GM21447 (cell line): ENCODE measurements around the gene SCYGR1.
"Not testable (repeated sequence)": the region's sequence is repeated elsewhere in the genome, so short reads cannot be mapped to it uniquely, and the experiment has no call there.

Experiments
- ATAC-seq: cut with Tn5 transposase; IDR thresholded peaks from one replicate; pipeline ENCODE4 v1.9.1; 2021; ENCODE audit not compliant: unreplicated experiment

SCYGR1 gene

GRCh38 chr2:227387583-227387982 is at the start of gene SCYGR1:
SCYGR1 (minus strand) TSS chr2:227387949; CDS start chr2:227387949, 0 bp downstream.
- ATAC-seq: not testable (repeated sequence)

DNA sequence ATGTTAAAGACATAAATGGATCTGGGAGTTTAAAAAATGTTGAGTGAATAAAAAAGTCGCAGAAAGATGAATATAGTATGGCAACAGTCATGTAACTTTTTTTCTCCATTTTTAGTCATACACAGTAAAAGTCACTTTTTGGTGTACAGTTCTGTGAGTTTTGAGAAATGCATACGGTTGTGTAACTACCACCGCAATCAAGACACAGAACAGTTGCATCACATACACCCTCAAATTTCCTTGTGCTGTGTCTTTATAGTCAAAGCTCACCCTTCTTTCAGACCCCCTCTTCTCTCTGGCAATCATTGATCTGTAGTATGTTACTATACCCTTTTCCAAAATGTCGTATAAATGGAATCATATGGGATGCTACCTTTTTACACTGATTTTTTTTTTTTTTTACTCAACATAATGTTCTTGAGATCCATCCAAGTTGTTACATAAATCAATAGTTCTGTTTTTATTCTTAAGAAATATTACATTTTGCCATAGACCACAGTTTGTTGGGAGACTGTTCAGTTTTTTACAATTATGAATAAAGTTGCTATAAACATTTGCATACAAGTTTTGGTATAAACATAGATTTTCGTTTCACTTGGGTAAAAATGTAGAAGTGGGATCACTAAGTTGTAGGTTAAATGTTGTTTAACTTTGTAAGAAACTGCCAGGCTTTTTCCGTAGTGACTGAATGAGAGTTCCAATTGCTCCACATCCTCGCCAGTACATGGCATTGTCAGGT is 48.9 kb upstream of the SCYGR1 start:
- no peak for ATAC-seq

DNA sequence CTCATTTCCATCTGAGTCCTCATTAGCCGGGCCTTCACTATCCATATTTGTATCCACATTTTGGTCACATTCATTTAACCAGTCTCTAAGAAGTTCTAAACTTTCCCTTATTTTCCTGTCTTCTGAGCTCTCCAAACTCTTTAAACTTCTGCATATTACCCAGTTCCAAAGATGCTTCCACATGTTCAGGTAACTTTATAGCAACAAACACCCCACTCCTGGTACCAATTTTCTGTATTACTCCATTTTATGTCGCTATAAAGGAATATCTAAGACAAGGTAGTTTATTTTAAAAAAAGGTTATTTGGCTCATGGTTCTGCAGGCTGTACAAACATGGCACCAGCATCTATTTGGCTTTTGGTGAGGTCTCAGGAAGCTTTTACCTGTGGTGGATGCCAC is 45.4 kb upstream of the SCYGR1 start:
- ATAC-seq: no peak

GRCh38 chr2:227430639-227431038 is 42.9 kb upstream of the SCYGR1 start:
- no peak for ATAC-seq

DNA sequence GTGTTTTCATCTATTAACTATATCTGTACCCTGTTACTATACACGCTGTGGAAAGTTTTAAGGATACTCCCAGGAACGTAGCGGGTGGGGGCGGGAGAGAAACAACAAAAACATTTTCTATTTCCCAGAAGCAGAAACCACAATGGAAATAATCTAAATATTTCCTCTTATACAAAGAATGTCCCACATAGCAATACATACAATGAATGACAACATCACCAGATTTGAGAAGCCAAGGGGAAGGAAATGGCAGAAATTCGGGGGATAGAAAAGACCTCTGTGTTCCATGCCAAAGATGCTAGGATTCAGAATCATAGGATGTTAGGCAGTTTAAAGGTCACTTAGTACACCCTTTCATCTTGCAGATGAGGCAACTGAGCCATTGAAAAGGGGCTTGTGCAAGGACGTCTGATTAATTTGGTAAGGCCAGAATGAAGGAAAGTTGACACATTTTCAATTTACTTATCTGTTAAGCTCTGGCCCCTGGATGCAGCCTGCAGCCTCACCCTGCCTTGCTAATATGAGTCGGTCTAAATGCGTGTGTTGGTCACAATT is 41.1 kb upstream of the SCYGR1 start:
- no peak for ATAC-seq

DNA sequence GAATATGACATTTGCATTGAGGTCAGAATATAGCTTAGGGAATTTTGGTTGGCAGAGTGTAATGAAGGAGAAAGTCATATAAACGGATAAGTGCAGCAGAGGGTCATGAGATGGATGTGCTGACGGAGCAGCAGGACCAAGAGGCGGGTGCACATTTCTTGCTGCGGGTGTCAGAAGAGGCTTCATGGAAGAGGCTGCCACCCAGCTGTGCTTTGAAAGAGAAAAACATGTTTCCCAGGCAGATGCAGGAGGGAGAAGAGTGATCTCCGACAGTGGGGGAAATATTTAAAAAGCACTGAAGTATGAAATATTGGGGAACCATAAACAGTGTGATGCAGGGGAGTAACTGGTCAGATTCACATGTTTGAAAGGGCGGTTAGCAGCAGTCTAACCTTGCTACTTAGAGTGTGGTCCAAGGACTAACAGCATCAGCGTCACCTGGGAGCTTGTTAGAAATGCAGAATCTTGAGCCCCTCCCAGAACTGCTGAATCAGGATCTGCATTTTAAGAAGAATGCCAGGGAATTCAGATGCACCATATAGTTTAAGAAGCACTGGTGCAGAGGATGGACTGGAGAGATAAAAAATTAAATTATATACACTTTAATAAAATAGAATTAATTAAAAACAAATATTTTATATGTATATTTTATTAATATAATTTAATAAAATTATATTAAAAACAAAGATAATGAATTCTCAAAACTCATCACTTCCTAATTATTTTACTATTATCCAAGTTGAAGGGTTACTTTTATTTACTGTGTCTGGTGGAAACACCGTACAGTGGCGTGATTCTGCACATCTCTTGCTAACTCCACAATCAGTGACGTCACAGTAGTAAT is 36.1 kb upstream of the SCYGR1 start:
- no peak for ATAC-seq

DNA sequence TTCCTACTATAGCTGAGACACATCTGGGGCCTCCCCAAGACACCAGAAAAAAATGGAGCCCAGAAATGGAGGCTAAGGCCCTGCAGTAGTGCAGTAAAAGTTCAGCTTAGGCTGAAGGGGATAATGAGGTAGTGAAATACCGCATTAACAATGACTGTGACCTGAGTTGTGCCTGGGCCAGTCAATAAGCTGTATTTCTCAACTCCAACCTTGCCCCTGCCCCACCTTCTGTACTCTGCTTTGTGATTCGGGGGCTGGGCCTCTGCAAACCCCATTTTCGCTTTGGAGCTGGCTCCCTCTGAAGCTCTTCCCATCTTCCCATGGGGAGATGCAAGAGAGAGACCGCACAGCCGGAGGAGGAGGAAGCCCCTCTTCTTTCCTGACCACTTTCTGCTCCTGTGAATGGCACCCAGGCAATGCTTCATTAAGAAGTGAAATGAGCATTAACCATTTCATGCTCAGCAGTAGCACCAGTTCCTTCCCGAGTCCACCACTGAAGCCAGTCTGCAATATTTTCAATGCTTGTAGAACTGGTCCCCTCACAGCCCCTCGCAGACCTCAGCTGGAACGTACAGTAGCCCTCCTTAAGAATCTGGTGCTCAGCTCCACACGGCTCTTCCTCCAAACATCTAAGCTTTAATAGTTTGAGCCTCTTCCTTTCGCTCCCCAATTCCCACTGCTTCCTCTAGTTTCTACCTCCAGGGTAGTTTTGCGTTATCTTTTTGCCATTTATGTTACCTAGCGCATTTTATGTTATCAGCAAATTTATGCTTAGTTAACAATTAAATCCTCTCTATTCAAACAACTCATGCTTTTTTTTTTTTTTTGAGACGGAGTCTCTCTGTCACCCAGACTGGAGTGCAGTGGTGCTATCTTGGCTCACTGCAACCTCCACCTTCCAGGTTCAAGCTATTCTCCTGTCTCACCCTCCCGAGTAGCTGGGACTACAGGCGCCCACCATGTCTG is 32.6 kb upstream of the SCYGR1 start:
- ATAC-seq: no peak

DNA sequence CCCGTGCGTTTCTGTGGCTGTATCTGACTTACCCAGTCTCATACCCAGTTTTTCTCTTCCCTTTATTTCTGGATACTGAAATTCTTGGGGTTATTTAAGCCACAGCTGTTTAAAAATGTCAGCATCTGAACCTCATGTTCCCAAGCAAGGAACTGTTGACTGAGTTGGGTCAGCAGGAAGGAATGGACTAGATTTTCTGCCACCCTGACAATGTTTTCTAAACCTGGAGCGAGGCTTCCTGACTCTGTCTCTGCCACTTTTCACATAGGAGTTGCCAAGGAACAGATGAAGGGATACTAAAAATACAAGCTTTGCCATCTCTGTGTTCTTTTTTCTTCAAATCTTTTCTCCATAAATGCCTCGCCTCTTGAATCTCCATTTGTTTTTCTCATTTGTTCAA is 29.0 kb upstream of the SCYGR1 start:
- ATAC-seq: no peak

DNA sequence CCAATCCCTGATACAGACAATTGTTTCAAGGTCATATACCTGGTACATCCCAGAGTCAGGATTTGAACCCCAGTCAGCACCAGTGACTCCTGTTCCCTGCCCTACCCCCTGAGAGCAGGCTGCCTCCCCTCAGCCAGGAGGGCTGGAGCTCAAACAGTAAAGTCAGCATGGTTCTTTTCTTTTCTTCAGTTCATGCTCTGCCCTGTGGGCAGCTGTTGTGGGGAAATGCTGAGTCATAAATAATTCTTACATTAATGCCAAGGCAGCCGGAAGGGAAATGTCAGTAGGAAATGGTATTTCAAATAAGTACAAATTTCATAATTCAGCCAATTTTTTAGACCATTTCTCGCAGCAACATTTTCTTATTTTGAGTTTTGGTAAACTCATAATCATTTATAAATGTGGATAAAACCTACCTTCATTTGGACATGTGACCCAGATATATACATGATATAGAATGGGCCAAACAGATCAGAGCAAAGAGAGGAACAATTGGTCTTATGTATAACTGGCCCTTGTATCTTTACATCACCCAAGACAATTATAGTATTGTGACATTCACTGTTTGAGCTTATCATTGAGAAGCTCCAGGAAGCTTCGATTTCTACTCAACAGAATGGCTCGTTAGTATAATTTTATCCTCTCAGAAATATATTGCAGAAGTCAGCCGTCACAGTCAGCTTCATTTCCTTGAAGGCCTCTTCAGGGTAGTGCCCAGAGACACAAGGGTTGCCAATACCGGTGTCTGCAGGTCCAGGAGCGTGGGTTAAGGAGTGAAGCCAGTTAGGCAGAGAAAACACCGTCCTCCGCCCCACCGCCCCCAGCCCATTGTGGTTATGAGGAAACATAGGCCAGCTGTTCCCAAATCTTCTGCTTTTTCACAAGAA is 28.0 kb upstream of the SCYGR1 start:
- ATAC-seq: peak; percentile 34

- no peak for ATAC-seq
These were observed 27.1 kb upstream of the SCYGR1 start for GRCh38 chr2:227414846-227415245.

GRCh38 chr2:227413371-227413770 is 25.6 kb upstream of the SCYGR1 start:
- no peak for ATAC-seq

DNA sequence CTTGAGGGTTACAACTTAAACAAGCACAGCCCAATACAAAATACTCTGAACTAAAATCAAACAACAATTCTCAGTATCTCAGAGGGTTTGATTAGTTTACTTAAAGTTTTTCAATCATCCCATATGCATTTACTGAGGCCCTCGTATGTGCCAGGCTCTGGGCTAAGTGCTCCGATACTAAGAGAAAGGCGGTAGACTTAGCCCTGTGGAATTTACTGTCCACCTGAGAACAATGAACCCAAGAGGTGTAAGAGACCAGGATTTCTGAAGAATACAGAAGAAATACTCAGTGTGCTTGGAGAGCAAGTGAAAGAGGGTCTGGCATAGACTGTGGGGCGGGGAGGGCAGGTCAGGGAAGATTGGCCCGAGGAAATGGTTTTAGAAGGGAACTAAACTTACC is 25.1 kb upstream of the SCYGR1 start:
- no peak for ATAC-seq

DNA sequence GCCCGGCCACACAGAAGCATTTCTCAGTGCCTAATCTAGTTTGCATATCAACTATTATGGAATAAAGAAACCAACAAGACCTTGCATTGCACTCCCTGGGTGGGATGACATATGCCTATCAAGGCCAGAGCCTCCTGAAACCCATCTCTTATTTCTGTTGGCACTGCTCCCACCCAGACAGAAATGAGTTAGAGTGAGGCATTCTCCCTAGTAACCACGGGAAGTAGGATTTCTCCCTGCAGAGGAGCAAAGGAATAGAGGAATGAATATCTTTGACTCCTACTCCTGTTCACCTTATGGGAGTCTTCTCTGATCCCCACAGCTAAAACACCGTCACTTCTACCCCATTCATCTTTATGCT is 24.2 kb upstream of the SCYGR1 start:
- ATAC-seq: no peak

GRCh38 chr2:227411320-227411989 is 23.7 kb upstream of the SCYGR1 start:
- peak; percentile 76 for ATAC-seq

DNA sequence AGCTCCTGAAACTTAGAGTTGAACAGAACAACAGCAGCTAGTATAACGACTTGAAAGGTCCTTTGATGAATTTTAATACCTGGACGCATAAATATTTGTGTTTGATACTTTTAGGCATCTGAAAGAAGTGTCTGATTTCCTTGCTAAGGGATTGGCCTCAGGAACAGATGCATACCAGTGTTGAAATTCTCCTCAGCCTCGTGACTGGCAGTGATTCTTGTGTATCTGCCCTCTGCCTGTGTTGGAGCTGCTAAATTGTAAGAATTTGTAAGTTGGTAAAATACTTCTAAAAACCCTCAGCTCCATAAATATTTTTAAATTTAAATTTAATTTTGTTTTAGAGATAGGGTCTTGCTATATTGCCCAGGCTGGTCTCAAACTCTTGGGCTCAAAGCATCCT is 22.4 kb upstream of the SCYGR1 start:
- no peak for ATAC-seq

DNA sequence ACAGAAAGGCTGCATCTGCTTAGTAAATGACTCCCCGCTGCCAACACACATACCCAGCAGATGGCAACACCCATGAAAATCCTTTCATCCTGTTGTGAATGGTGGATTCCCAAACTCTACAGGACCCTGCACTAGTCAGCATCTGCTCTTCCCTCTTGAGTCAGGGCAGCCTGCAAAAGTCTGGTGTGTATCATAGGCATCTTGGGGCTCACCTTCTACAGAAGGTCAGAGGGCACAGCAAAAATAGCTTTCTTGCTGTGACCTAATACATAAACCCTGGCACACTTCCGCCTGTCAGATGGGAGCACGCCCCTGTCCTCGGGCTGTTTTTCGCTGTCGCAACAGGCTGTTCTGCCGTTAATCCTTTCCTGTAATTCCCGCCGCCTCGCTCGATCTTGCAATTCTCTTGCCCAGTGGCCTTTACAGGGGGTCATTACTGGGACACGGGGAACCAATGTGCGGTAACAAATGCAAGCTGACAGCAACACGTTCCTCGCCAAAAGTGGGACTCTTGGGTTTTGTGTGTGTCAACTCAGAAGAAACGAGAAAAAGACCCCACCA is 19.9 kb upstream of the SCYGR1 start:
- no peak for ATAC-seq

DNA sequence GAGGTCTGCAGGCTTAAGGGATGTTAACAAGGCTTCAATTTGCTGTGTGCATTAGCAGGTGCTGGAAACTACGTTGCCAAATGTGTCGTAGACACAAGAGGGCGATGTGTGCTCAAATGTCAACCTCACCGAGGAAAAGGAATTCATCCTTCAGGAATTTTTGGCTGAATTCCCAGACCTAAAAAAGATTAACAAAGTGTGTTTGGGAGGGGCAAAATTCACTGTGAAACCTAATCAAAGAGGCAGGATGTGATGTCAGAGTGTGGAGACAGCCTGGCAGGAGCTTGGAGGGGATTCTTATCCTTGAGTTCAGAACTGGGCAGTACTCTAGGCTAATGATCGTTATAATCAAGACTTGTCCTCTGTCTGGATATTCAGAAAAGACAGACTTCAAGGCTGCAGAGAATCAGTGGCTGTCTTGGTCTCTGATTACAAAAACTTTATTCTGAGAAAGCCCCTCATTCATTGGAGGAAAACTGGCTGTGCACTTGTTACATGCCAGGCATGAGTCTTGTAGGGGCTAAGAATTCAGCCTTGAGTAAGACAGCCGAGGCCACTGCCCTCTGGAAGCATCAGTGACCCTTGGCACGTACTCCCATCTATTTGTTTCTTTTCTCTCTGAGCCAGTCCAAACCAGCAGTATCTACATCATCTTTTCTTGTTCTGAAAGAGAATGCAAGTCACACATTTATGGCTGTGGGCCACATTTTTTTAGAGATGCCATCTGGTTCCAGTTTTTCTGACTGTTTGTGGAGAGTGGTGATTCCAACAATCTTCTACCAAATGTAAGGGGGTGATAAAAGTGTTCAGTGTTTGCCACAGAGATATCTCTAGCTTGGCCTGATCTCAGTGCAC is 18.7 kb upstream of the SCYGR1 start:
- ATAC-seq: no peak

GRCh38 chr2:227404585-227405271 is 17.0 kb upstream of the SCYGR1 start:
- no peak for ATAC-seq
